GM12873 (cell line): ENCODE results near the gene SEC14L6.

Source experiments
- TF ChIP-seq, protein P1 (sequence below): IDR thresholded peaks from 2 replicates; pipeline ENCODE4 v1.5.1; 2012; ENCODE audit warnings: low read depth, mild to moderate bottlenecking, moderate library complexity, low read length, control low read depth; ENCODE audit not compliant: insufficient read depth; ENCODE audit errors: missing control alignments

The SEC14L6 gene

GRCh38 chr22:30538280-30538679 lies 8.3 kb downstream of the SEC14L6 start:
- TF ChIP-seq, protein P1, sequence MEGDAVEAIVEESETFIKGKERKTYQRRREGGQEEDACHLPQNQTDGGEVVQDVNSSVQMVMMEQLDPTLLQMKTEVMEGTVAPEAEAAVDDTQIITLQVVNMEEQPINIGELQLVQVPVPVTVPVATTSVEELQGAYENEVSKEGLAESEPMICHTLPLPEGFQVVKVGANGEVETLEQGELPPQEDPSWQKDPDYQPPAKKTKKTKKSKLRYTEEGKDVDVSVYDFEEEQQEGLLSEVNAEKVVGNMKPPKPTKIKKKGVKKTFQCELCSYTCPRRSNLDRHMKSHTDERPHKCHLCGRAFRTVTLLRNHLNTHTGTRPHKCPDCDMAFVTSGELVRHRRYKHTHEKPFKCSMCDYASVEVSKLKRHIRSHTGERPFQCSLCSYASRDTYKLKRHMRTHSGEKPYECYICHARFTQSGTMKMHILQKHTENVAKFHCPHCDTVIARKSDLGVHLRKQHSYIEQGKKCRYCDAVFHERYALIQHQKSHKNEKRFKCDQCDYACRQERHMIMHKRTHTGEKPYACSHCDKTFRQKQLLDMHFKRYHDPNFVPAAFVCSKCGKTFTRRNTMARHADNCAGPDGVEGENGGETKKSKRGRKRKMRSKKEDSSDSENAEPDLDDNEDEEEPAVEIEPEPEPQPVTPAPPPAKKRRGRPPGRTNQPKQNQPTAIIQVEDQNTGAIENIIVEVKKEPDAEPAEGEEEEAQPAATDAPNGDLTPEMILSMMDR = no peak

DNA sequence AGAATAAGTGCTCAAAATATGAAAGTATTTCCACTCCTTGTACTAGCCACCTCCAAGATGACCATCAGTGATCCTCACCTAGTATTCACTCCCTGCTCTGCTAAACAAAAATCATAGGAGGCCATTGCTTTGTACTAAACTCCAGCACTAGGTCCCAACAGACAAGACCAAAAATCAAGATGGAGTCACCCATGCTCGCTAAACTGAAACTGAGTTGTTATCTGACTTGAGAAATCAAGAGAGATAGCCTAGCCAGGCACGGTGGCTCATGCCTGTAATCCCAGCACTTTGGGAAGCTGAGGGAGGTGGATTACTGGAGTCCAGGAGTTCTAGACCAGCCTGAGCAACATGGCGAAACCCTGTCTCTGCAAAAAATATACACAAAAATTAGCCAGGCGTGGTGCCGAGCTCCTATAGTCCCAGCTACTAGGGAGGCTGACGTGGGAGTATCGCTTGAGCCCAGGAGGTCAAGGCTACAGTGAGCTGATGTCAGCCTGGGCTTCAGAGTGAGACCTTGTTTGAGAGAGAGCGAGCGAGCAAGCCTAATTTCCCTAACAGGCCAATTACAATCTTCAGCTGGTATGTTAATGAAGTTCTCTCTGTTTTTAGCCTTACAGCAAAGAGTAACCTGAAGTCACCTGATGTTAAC lies 9.3 kb downstream of the SEC14L6 start:
- TF ChIP-seq, protein P1 = no peak

DNA sequence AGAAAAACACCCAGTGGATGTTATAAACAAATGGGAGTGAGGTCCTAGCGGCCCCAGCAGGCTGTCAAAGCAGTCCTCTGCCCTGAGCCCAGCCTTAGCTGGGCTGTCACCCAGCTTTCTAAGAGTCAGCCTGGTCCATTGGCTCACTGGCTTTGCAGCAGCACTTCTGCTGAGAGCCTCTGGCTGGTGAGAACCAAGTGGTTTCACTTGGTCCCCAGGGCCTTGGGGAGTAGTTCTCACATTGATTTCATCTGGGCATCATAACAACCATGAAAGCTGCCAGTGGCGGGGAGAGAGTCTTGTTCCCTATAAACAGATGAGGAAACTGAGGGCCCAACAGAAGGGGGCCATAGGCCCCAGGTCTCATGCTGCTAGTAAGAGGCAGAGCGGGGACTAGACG lies 11.4 kb downstream of the SEC14L6 start:
- TF ChIP-seq, protein P1 = no peak

GRCh38 chr22:30531651-30532608 lies 14.6 kb downstream of the SEC14L6 start:
- TF ChIP-seq, protein P1 = no peak

DNA sequence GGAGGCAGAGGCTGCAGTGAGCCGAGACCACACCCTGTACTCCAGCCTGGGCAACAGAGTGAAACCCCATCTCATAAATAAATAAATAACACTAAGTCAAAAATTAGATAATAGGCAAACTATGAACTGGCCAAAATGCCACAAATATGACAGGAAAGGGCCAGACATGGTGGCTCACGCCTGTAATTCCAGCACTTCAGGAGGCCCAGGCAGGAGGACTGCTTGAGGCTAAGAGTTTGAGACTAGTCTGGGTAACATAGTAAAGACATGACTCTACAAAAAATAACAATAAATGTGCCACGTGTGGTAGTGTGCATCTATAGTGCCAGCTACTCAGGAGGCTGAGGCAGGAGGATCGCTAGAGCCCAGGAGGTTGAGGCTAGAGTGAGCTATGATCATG lies 19.9 kb downstream of the SEC14L6 start:
- TF ChIP-seq, protein P1 = no peak

- TF ChIP-seq, protein P1 = no peak
These were observed 22.7 kb downstream of the SEC14L6 start for GRCh38 chr22:30523646-30524489.
